Vagina (tissue), 2 donors: ENCODE results near the gene STAU1. TPM values are rescaled to one million over a fixed set of nuclear protein-coding genes. Genes with fewer than 3 reads are reported as not detected.
"Not testable (repeated sequence)": the region's sequence is repeated elsewhere in the genome, so short reads cannot be mapped to it uniquely, and the experiment has no call there.

Source experiments
- DNase-seq, 2 donors: peaks; one replicate each; pipeline ENCODE4 v3.0.0-alpha.2; 2017; ENCODE audit errors: extremely low spot score in 2 of 2
- H3K27ac ChIP-seq: fragments of 200-600 bp; sonication (generic); one replicate; pipeline ENCODE4 v1.5.1; 2019
- H3K27me3 ChIP-seq: fragments of 200-600 bp; sonication (generic); one replicate; pipeline ENCODE4 v1.5.1; 2019
- H3K36me3 ChIP-seq, 2 donors: fragments of 200-600 bp; sonication (generic); one replicate each; pipeline ENCODE4 v1.5.1; 2017 to 2019
- H3K4me1 ChIP-seq: fragments of 200-600 bp; sonication (generic); one replicate; pipeline ENCODE4 v1.5.1; 2019
- H3K4me3 ChIP-seq, 2 donors: fragments of 200-600 bp; sonication (generic); 1 replicate in 1 of 2; 2 replicates in 1 of 2; pipeline ENCODE4 v1.5.1; 2016 to 2019
- H3K9me3 ChIP-seq: fragments of 200-600 bp; sonication (generic); one replicate; pipeline ENCODE4 v1.5.1; 2019
- CTCF ChIP-seq, 3 experiments: fragments of 450-650 bp in 2 of 3; fragments of 200-600 bp in 1 of 3; sonication (generic) in 1 of 3; IDR thresholded peaks; one replicate each; pipeline ENCODE4 v1.5.1; 2017 to 2019; ENCODE audit warnings: antibody characterized with exemption in 3 of 3, mild to moderate bottlenecking in 2 of 3, moderate library complexity in 2 of 3
- POLR2A ChIP-seq, 2 donors: fragments of 450-650 bp; IDR thresholded peaks; one replicate each; pipeline ENCODE4 v1.6.1; 2017; ENCODE audit warnings: antibody characterized with exemption in 2 of 2, mild to moderate bottlenecking in 2 of 2, moderate library complexity in 2 of 2
- POLR2AphosphoS5 ChIP-seq, 2 donors: sonication (generic); formaldehyde crosslinking; IDR thresholded peaks; one replicate each; pipeline ENCODE4 v1.9.0; 2017; ENCODE audit warnings: antibody characterized with exemption in 2 of 2, mild to moderate bottlenecking in 2 of 2, low read depth in 1 of 2; ENCODE audit not compliant: insufficient read depth in 1 of 2
- intact Hi-C: fragments of 100-400 bp; cut with DNase I; formaldehyde crosslinking; loops from one replicate; pipeline ENCODE4 v1.15.1; 2023
- total RNA-seq: library from RNA; depleted of rRNA; stranded (reverse); fragments of >200 nt; gene quantifications from one replicate; pipeline ENCODE4 v1.2.3, GENCODE V29; 2016

The STAU1 gene
- total RNA-seq, 1 donor from 2014 or later: 68.5 TPM

- DNase-seq: no peak
- peaks cover 0 to 16% of the 10 kb centered on the region in 2 donors for H3K36me3 ChIP-seq
Observed at GRCh38 chr20:49103647-49104364, 84.3 kb downstream of the STAU1 start.

GRCh38 chr20:49103019-49103418 lies 85.1 kb downstream of the STAU1 start:
- no peak overlapping the region for H3K27ac ChIP-seq
- no peaks in the 10 kb centered on the region for H3K4me1 ChIP-seq
- intact Hi-C loops: no loop called here
- H3K27me3 ChIP-seq: no peaks in the 10 kb centered on the region
- no peak overlapping the region for H3K4me3 ChIP-seq
- H3K9me3 ChIP-seq: no peaks in the 10 kb centered on the region
- peaks cover 0 to 16% of the 10 kb centered on the region in 2 donors for H3K36me3 ChIP-seq
- DNase-seq: no peak
- TF ChIP-seq CTCF (IDR thresholded peaks at IDR 0.05) (no peak), POLR2A (IDR thresholded peaks at IDR 0.05) (no peak), POLR2AphosphoS5 (IDR thresholded peaks at IDR 0.05; ENCODE audit: insufficient read depth in 1 of 2, low read depth in 1 of 2) (no peak)

More at GRCh38 chr20:49103647-49104364, 84.3 kb downstream of the STAU1 start:
- TF ChIP-seq POLR2AphosphoS5 (IDR thresholded peaks at IDR 0.05; ENCODE audit: insufficient read depth in 1 of 2, low read depth in 1 of 2) (no peak), CTCF (IDR thresholded peaks at IDR 0.05) (no peak), POLR2A (IDR thresholded peaks at IDR 0.05) (no peak)
- H3K4me1 ChIP-seq: no peaks in the 10 kb centered on the region
- H3K27ac ChIP-seq: no peak overlapping the region
- no peaks in the 10 kb centered on the region for H3K9me3 ChIP-seq
- H3K27me3 ChIP-seq: no peaks in the 10 kb centered on the region
- H3K4me3 ChIP-seq: no peak overlapping the region
- intact Hi-C loops: no loop called here

- TF ChIP-seq CTCF (IDR thresholded peaks at IDR 0.05) (no peak), POLR2A (IDR thresholded peaks at IDR 0.05) (no peak)
- Histone ChIP-seq H3K36me3 (peaks cover 0 to 26% of the 10 kb centered on the region in 2 donors), H3K27ac (no peak overlapping the region), H3K27me3 (no peaks in the 10 kb centered on the region), H3K9me3 (no peaks in the 10 kb centered on the region), H3K4me1 (no peaks in the 10 kb centered on the region), H3K4me3 (no peak overlapping the region)
- no peak for DNase-seq
- intact Hi-C loops: no loop called here
Observed at GRCh38 chr20:49100972-49101371, 87.2 kb downstream of the STAU1 start.

GRCh38 chr20:49100292-49100691 lies 87.8 kb downstream of the STAU1 start:
- H3K9me3 ChIP-seq, DNase-seq, intact Hi-C loops, H3K27ac ChIP-seq, H3K27me3 ChIP-seq, H3K4me1 ChIP-seq, H3K4me3 ChIP-seq: not testable (repeated sequence)
- H3K36me3 ChIP-seq: peaks cover 0 to 33% of the 10 kb centered on the region in 2 donors

GRCh38 chr20:49099011-49099410 lies 89.1 kb downstream of the STAU1 start:
- H3K27me3 ChIP-seq: no peaks in the 10 kb centered on the region
- peaks cover 0 to 36% of the 10 kb centered on the region in 2 donors for H3K36me3 ChIP-seq
- DNase-seq: no peak
- TF ChIP-seq CTCF (IDR thresholded peaks at IDR 0.05) (no peak), POLR2A (IDR thresholded peaks at IDR 0.05) (no peak), POLR2AphosphoS5 (IDR thresholded peaks at IDR 0.05; ENCODE audit: insufficient read depth in 1 of 2, low read depth in 1 of 2) (no peak)
- H3K27ac ChIP-seq: no peak overlapping the region
- H3K4me3 ChIP-seq: no peak overlapping the region
- no peaks in the 10 kb centered on the region for H3K4me1 ChIP-seq
- H3K9me3 ChIP-seq: no peaks in the 10 kb centered on the region
- intact Hi-C loops: no loop called here
